MCF 10A (cell line): ENCODE measurements around the gene TMEM150B. TPM values are rescaled to one million over a fixed set of nuclear protein-coding genes. Genes with fewer than 3 reads are reported as not detected.

Source experiments
- BruUV-seq: library from RNA; stranded (reverse); fragments of 400-500 nt; replicated peaks from 2 replicates; lab custom pipeline; 2021; lab: Mats Ljungman, UMichigan
- CTCF ChIA-PET: fragments of 300-600 bp; sonication (Branson Sonifier 250); formaldehyde crosslinking; extraction: SDS; loops from one replicate; lab custom pipeline; 2021; ENCODE audit warnings: antibody characterized with exemption, inconsistent platforms; lab: Yijun Ruan, JAX
- POLR2A ChIA-PET: fragments of 300-600, 350-650 bp; sonication (Branson Sonifier 250); formaldehyde crosslinking; extraction: SDS; loops from one replicate; lab custom pipeline; 2020; ENCODE audit warnings: antibody characterized with exemption, inconsistent platforms; lab: Yijun Ruan, JAX
- DNase-seq: peaks from one replicate; pipeline ENCODE4 v3.0.0-alpha.2; 2018; ENCODE audit not compliant: unreplicated experiment
- H3K27ac Mint-ChIP-seq: one replicate; pipeline ENCODE4 v1.8.0; 2022; ENCODE audit warnings: mild to moderate bottlenecking, low read depth, mixed read lengths; ENCODE audit not compliant: unreplicated experiment
- H3K27me3 Mint-ChIP-seq: one replicate; pipeline ENCODE4 v1.8.0; 2022; ENCODE audit warnings: mixed read lengths; ENCODE audit not compliant: insufficient read depth, unreplicated experiment
- H3K36me3 Mint-ChIP-seq: one replicate; pipeline ENCODE4 v1.8.0; 2022; ENCODE audit warnings: mild to moderate bottlenecking, moderate library complexity, mixed read lengths; ENCODE audit not compliant: insufficient read depth, unreplicated experiment
- H3K4me1 Mint-ChIP-seq: one replicate; pipeline ENCODE4 v1.8.0; 2022; ENCODE audit warnings: mixed read lengths; ENCODE audit not compliant: insufficient read depth, unreplicated experiment
- H3K4me3 Mint-ChIP-seq: one replicate; pipeline ENCODE4 v1.8.0; 2022; ENCODE audit warnings: mild to moderate bottlenecking, moderate library complexity, mixed read lengths; ENCODE audit not compliant: unreplicated experiment
- H3K9me3 Mint-ChIP-seq: one replicate; pipeline ENCODE4 v1.8.0; 2022; ENCODE audit warnings: mixed read lengths; ENCODE audit not compliant: unreplicated experiment
- intact Hi-C: fragments of 100-400 bp; cut with micrococcal nuclease; formaldehyde crosslinking; loops from 2 replicates; pipeline ENCODE4 v1.14.1; 2022
- total RNA-seq: library from RNA; stranded (reverse); gene quantifications from 2 replicates; pipeline ENCODE4 v1.2.3, GENCODE V29; 2022
- TF ChIP-seq, protein P1 (sequence below): fragments of 200-600 bp; IDR thresholded peaks from one replicate; pipeline ENCODE4 v1.8.0; 2022; ENCODE audit warnings: antibody characterized with exemption, mild to moderate bottlenecking; ENCODE audit not compliant: unreplicated experiment

TMEM150B gene
- total RNA-seq, 1 experiment from 2014 or later = not detected

DNA sequence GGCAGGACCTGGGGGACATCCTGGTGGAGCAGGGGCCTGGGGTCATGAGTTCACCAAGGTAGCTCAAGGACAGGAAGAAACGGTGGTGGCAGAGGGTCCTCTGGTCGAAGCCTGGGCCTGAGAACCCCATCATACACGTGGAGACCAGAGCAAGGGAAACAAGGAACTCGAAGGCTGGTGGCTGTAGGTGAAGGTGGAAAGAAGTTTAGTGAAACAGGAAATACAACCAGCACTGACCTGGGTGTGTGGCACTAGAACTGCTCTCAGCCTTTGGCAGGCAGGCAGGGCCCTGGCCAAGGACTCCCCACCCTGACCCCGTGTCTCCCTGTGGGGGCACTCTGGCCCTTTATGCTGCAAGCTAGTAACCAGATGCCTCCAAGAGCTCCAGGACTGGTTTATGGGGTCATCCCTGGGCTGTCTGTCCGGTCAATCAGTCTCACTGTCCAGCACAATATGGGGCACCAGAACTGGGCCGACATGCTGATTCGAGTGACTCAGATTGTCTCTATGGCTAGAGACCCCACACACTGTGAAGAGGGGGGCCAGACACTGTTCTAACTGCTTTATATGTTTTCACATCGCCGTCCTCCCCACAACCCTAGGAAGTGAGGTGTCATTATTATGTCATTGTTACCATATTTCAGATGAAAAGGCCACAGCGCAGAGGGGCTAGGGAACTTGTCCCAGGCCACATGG is 25.6 kb upstream of the TMEM150B start:
- TF ChIP-seq, protein P1, sequence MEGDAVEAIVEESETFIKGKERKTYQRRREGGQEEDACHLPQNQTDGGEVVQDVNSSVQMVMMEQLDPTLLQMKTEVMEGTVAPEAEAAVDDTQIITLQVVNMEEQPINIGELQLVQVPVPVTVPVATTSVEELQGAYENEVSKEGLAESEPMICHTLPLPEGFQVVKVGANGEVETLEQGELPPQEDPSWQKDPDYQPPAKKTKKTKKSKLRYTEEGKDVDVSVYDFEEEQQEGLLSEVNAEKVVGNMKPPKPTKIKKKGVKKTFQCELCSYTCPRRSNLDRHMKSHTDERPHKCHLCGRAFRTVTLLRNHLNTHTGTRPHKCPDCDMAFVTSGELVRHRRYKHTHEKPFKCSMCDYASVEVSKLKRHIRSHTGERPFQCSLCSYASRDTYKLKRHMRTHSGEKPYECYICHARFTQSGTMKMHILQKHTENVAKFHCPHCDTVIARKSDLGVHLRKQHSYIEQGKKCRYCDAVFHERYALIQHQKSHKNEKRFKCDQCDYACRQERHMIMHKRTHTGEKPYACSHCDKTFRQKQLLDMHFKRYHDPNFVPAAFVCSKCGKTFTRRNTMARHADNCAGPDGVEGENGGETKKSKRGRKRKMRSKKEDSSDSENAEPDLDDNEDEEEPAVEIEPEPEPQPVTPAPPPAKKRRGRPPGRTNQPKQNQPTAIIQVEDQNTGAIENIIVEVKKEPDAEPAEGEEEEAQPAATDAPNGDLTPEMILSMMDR = no peak
- Mint-ChIP-seq H3K27ac (no peak overlapping the region), H3K4me3 (no peak overlapping the region), H3K4me1 (peaks cover 19% of the 10 kb centered on the region), H3K27me3 (no peaks in the 10 kb centered on the region), H3K36me3 (peaks cover 13% of the 10 kb centered on the region), H3K9me3 (no peaks in the 10 kb centered on the region)
- DNase-seq = no peak
- ChIA-PET POLR2A (interaction anchor here (0.7 to 0.9 kb wide), 3 partner anchors 18 to 307 kb away, joined by 3 to 4 read pairs (median 4); no protein-coding TSS in a partner anchor), CTCF (interaction anchor here (0.8 to 1.8 kb wide), 4 partner anchors 12 to 153 kb away, joined by 3 to 5 read pairs (median 5); no protein-coding TSS in a partner anchor)
- intact Hi-C loops = no loop called here
- no TSS peak for BruUV-seq

DNA sequence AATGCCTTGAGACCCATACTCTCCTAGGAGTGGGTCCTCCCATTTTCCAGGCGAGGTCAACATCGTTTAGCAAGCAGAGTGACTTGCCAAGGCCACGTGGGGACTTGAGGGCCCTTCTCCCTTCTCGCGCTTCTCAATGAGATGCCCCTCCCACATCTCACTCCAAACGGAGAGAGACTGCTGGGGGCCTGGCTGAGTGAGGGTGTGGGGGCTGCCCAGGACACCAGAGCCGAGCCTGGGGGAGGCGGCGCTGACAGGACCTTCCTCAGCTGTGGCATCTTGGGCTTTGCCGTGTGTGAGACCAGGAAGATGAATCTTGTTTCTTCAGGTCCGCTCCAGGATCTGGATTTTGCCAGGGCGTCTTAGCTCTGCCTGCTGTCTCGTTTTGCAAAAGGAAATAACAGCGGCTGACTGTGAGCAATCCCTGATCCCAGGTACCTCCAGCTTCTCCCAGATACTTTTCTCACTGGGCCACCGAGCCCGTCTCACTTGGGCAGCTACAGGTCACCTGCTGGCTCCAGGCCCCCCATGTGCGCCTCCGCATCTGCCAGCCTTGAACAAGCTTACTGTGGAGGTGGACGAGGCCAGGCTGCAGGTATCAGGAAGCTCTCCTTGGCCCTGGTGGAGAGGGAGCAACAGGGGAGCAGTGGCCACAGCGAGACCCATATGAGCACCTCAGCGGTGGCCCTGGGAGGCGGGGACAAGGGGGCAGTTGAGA is 23.3 kb upstream of the TMEM150B start:
- peaks cover 30% of the 10 kb centered on the region for H3K4me1 Mint-ChIP-seq

DNA sequence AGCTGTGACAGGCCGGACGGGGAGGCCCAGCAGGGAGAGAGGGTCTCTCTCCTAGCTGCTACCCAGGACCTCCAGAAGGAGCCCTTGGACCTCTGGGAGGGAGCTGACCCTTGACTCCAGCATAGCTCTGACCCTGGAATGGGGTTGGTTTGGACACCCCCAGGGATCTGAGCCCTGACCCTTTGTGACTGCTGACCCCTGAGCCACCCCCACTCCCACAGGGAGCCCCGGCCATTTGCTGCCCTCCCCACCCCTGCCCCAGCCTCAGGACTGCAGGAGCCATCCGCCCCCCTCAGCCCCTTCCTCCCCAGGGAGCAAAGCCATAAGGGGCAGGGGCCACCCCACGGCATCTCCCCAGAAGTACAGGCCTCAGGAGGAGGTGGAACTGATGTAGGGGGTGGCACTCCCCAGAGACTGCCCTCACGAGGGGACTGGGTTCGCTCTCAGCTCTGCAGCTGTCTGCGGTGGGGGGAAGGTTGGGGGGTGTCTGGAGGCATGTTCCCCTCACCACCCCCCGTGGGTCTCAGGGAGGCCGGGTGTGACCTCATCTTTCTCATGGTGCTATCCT is 22.4 kb upstream of the TMEM150B start:
- H3K4me1 Mint-ChIP-seq = peaks cover 22% of the 10 kb centered on the region
- H3K27ac Mint-ChIP-seq = no peak overlapping the region
- H3K9me3 Mint-ChIP-seq = no peaks in the 10 kb centered on the region
- BruUV-seq = no TSS peak
- CTCF ChIA-PET = interaction anchor here (1.2 to 1.5 kb wide), 3 partner anchors 18 to 46 kb away, joined by 3 to 5 read pairs (median 4); no protein-coding TSS in a partner anchor
- POLR2A ChIA-PET = interaction anchor here (1.1 to 1.3 kb wide), 2 partner anchors 10 to 88 kb away, joined by 3 to 4 read pairs; no protein-coding TSS in a partner anchor
- peaks cover 31% of the 10 kb centered on the region for H3K36me3 Mint-ChIP-seq
- H3K4me3 Mint-ChIP-seq = no peak overlapping the region
- TF ChIP-seq, protein P1 = no peak
- H3K27me3 Mint-ChIP-seq = no peaks in the 10 kb centered on the region
- intact Hi-C loops = no loop called here
- DNase-seq = no peak

More for the DNA sequence above, 23.3 kb upstream of the TMEM150B start:
- Mint-ChIP-seq H3K9me3 (no peaks in the 10 kb centered on the region), H3K4me3 (no peak overlapping the region), H3K27ac (no peak overlapping the region), H3K27me3 (no peaks in the 10 kb centered on the region), H3K36me3 (peaks cover 25% of the 10 kb centered on the region)
- TF ChIP-seq, protein P1 = no peak
- POLR2A ChIA-PET = interaction anchor here (0.6 to 1.5 kb wide), 6 partner anchors 9 to 89 kb away, joined by 3 to 4 read pairs (median 3); partner anchors contain the start of gene KMT5C
- no peak for DNase-seq
- CTCF ChIA-PET = interaction anchor here (0.7 to 1.5 kb wide), 4 partner anchors 8 to 47 kb away, joined by 3 to 8 read pairs (median 4); no protein-coding TSS in a partner anchor
- intact Hi-C loops = no loop called here
- BruUV-seq = no TSS peak
